GM19238 (cell line): ENCODE results near the gene RBCK1.
"Not testable (repeated sequence)": the region's sequence is repeated elsewhere in the genome, so short reads cannot be mapped to it uniquely, and the experiment has no call there.

Experiments
- DNase-seq: peaks from one replicate; pipeline ENCODE4 v3.0.0; 2011; ENCODE audit warnings: low spot score; ENCODE audit not compliant: insufficient read length

The RBCK1 gene

DNA sequence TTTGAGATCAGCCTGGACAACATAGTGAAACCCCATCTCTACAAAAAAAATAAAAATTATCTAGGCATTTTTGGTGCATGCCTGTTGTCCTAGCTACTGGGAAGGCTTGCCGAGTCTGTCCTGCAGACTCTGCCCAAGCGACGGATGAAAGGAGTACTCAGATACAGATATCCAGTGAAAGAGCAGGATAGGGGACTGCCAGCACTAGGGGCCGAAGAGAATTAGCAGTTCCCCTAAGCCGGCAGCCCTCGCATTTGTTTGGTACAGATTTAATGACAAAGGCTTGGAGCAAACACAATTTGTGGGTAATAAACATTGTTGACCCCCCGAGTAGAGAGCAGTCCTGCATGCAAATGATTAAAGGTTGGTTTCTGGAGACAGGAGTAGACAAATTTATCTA is 59.7 kb downstream of the RBCK1 start:
- DNase-seq = no peak

DNA sequence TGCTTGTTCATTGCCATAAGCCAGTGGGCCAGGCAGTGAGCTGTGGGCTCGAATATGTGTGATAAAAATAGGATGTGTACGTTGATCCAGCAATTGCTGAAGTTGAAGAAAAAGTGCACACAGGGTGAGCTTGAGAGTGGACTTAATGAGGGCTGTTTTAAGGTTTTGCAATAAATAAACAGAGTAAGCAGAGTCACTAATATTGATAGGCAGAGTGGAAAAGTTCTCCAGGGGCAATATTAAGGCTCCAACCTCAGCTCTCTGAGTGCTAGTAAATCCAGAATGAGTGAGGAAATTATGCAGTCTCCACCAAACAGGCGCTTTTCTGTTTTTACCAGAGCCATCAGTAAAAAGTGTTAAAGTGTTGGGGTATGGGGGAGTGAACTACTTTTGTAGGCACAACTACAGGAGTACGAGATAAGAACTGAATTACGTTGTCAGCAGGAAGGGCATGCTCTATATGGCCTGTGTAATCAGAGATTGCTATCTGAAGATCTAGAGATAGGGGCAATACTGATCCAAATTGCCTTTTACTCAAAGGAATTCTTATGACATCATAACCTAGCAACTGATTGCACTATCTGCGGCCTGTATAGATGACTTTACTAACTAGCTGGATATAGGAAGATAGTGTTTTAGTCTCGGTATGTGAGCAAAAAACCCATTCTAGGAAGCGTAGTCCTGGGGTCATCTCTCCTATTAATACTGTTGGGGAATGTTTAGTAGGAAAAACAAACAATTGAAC is 61.8 kb downstream of the RBCK1 start:
- no peak for DNase-seq

DNA sequence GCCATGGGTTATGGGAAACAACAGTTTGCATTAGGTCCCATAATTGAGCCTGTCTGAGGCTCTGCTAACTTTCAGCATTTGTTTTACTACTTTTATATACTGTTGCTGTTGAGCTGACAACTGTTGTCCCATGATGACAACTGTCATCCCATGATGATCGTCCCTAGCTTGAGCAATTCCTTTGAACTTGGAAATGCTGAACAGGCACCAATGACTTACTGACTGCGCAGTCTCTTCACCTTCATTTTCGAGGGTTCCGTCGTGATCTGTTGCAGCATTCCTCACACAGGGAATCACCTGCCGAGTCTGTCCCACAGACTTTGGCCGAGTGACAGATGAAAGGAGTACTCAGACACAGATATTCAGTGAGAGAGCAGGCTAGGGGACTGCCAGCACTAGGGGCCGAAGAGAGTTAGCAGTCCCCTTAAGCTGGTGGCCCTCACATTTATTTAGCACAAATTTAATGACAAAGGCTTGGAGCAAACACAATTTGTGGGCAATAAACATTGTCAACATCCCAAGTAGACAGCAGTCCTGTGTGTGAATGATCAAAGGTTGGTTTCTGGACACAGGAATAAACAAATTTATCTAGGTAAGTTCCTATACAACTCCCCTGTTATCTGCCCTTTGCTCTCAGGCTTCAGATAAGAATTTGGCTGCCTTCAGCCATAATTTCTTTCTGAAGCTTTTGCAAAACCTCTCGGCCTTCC is 64.2 kb downstream of the RBCK1 start:
- DNase-seq = no peak

DNA sequence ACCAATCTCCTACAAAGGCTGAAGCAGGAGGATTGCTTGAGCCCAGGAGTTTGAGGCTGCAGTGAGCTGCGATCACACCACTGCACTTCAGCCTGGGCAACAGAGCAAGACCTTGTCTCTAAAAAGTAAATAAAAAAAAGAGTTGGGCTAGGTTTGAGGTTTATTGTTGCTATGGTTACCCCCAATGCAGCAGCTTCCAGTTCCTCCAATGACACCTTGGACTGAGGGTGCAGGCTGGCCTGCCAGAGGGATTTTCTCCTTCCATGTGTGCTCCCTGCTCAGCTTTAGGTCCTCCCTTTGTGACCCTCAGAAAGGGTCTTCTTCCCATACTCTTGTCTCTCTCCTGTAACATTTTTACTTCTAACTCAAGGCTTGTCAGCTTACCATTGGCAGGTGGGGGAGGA is 64.8 kb downstream of the RBCK1 start:
- no peak for DNase-seq

DNA sequence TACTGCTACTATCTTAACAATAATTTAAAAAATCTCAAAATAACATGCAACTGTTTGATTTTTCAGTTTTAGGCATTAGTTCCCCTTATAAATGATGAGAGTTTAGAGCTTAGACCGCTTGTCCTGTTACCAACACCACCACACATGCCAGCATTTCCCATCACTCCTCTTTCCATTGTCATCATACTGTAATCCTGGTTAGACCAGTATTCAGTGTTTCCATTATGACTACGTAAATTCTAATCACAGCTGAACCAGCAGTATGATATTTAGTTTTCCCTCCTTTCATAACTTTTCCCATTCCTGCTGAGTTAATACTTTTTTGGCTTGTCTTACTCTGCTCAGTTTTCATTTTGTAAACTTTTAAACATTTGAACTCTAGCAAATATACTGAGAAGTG is 66.5 kb downstream of the RBCK1 start:
- DNase-seq = no peak

DNA sequence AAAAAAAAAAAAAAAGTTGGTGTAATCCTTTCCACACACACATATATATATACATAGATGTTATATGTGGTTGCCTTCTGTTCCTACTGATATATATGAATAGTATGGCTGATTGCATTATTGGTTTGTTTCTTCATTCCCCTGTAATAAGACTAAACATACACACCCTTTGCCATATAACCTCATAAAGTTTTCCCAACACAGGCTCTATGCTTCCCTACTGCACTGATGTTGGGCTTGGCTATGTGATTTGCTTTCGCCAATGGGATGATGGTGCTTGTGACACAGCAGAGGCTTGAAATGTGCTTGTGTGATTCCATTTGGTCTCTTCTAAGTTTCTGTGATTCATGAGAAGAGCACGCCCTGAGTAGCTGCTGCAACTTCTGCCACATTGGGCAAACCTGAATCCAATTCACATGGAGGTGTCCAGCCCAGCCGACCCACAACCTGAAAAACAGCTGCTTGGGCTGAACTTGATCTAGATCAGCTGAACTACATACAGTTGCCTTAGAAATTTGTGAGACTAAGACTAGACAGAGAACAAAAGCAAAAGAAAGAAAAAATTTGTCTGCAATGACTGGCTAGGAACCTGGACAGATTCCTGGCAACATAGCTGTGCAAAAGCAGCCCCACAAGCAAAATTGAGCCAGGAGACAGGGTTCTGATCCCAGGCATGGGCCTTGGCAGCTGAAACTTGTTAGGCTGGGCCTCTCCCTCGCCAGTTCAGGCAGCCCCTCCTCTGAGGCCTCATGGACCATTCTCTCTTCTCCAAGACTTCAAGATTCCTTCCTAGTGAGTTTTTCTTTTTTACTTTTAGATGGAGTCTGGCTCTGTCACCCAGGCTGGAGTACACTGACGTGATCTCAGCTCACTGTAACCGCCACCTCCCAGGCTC is 67.6 kb downstream of the RBCK1 start:
- DNase-seq = no peak

DNA sequence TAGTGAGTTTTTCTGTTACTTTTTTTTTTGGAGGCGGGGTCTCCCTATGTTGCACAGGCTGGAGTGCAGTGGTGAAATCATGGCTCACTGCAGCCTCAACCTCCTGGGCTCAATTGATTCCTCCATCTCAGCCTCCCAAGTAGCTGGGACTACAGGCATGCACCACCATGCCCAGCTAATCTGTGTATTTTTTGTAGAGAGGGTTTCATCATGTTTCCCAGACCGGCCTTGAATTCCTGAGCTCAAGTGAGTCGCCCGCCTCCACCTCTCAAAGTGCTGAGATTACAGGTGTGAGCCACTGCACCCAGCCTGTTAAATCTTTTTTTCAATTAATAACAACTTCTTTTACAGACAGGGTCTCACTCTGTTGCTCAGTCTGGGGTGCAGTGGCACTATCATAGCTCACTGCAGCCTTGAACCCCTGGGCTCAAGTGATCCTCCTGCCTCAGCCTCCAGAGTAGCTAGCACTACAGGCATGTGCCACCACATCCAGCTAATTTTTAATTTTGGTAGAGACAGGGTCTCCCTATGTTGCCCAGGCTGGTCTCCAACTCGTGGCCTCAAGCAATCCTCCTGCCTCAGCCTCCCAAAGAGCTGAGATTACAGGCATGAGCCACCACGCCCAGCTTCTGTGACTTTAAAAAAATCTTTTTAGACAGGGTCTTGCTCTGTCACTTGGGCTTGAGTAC is 68.6 kb downstream of the RBCK1 start:
- not testable (repeated sequence) for DNase-seq

DNA sequence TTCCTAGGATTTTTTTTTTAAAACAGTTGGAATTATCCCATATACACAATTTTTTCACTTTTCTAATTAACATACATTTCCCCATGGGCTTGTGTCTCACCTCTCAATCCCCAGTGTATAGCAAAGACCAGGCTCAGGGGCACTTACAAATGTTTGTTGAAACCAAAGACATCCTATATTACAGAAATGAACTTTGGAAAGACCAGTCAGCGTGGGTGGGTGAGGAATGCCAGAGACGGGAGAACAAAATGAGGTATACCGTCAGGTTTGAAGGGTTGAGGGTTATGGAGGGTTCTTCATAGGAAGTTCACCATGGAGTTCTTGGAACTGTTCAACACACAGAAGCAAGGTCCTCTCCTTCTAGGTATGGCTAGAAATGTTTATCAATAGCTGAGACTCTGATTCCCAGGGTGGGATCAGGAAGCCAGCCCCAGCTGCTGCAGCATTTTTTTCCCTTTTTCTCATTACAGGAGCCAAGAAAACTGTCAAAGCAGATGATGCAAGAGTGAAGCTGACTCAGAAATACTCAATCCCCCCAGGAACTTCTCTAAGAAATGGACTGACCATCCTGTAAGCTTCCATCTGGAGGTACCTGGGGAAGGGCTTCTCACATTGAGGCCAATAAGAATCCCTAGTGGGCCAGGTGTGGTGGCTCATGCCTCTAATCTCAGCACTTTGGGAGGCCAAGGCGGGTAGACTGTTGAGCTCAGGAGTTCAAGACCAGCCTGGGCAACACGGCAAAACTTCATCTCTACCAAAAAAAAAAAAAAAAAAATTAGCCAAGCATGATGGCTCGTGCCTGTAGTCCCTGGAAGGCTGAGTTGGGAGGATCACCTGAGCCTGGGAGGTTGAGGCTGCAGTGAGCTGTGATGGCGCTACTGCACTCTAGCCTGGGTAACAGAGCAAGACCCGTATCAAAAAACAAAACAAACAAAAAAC is 70.2 kb downstream of the RBCK1 start:
- DNase-seq = no peak

DNA sequence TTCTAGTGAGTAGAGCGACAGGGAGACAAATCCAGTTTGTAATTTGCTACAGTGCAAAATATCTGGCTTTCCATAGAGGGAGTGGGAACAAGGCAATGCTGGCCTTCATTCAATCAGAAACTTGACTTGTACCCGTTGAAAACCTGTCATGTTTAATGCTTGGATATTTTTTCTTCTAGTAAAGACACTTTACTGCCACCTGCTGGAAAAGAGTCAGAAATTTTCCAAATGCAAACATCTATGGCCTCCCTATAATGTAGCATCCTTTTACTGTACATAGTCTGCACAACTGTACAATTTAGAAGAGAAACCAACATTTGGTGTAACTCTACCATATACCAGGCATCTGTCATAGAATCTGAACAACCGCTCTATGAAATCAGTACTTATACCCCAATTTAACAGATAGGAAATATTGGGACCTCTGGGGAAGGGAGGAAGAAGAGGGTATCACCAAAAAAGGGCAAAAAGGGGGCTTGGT is 70.9 kb downstream of the RBCK1 start:
- peak; percentile 12 for DNase-seq

DNA sequence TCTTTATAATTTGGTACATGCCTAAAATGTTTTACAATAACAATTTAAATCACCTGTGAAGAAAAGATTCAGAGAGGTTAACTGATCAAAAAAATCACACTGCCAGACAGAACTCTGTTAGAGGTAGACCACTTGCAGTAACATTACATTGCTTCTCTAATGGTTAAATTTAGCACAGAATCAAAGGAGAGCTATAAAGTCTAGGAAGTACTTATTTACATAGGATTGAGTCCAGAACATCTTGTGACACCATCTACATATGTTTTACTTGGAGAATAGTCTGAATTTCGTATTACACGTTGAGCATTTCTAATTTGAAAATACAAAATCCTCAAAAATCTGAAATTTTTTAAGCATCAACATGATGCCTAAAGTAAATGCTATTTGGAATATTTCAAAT is 71.4 kb downstream of the RBCK1 start:
- DNase-seq = no peak

DNA sequence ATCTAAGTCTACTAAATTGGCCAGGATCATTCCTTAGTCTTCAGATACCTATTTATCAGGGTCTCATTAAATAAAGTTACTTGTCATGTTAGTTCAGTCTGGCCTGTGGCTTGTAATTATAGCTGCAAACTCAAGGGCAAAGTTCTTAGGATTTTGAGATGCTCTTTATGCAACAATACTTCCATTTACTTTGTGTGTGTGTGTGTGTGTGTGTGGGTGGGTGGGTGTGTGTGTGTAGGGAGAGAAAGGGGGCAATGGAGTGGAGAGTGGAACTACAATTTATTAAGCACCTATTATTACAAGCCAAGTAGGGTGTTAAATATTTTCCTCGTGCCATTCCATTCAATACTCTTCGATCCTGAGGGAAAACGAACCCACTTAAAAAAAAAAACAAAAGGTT is 71.9 kb downstream of the RBCK1 start:
- no peak for DNase-seq

DNA sequence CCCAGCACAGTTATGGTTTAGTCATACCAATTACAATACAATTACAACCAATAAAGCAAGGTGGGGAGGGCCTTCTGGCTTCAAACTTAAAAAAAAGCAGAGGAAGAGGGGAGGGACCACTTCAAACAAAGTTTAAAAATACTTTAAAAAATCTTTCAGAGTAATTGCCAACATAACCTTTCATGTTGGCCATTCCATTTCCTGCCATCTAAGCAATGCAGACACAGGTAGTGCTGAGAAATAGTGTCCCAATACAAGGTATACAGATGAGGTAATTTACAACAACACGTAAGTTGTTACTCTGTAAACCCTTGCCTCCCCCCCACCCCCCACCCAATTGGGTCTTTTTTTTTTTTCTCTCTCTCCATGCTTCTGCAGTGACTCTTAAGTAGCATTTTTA is 73.1 kb downstream of the RBCK1 start:
- no peak for DNase-seq
